HCT116 (cell line): ENCODE measurements around the gene IGFL4.

Experiments used
- CTCF ChIP-seq, 3 experiments: fragments of 200-600 bp in 1 of 3; sonication (generic) in 1 of 3; IDR thresholded peaks in 2 of 3; conservative IDR thresholded peaks in 1 of 3; 2 replicates each; pipeline ENCODE4 v1.5.1; 2012 to 2017; ENCODE audit warnings: low read depth in 2 of 3, low read length in 2 of 3, antibody characterized with exemption in 1 of 3, borderline replicate concordance in 1 of 3, control low read depth in 1 of 3, mild to moderate bottlenecking in 1 of 3, mixed read lengths in 1 of 3, mixed run types in 1 of 3, moderate library complexity in 1 of 3; ENCODE audit not compliant: insufficient read depth in 1 of 3
- POLR2A ChIP-seq: IDR thresholded peaks from 2 replicates; pipeline ENCODE4 v1.7.0; 2011; ENCODE audit warnings: borderline replicate concordance; ENCODE audit not compliant: insufficient read depth, insufficient read length; ENCODE audit errors: extremely low read depth
- SRF ChIP-seq: IDR thresholded peaks from 2 replicates; pipeline ENCODE4 v1.6.1; 2012; ENCODE audit warnings: low read depth

- TF ChIP-seq CTCF (IDR thresholded peaks at IDR 0.05 in 2 of 3, conservative IDR thresholded peaks at IDR 0.05 in 1 of 3; ENCODE audit: borderline replicate concordance in 1 of 3, insufficient read depth in 1 of 3, low read depth in 2 of 3, low read length in 2 of 3) (peak; percentile 52 to 79 (median 64)), POLR2A (no peak), SRF (no peak)
Observed at GRCh38 chr19:46016426-46017094, 24.2 kb downstream of the IGFL4 start.
